Left lung (tissue), 10 donors: ENCODE data around the gene SPEM2. TPM values are rescaled to one million over a fixed set of nuclear protein-coding genes. Genes with fewer than 3 reads are reported as not detected.
A peak's percentile ranks its signal among the peaks of the same experiment; 100 is the strongest.

ENCODE experiments used
- ATAC-seq: fragments of 200-7000 bp; cut with Tn5 transposase; one replicate; pipeline ENCODE4 v1.9.1; 2020; ENCODE audit warnings: moderate library complexity
- DNase-seq, 4 donors: peaks; one replicate each; pipeline ENCODE4 v3.0.0-alpha.2; 2013 to 2020
- H3K27ac ChIP-seq, 2 donors: fragments of 200-600 bp; sonication (generic) in 1 of 2; one replicate each; pipeline versions ENCODE4 v1.5.0 to v1.8.0; 2020 to 2021
- H3K27me3 ChIP-seq, 2 donors: fragments of 200-600 bp; sonication (generic) in 1 of 2; one replicate each; pipeline versions ENCODE4 v1.5.0 to v1.8.0; 2020 to 2021
- H3K36me3 ChIP-seq, 2 donors: fragments of 200-600 bp; sonication (generic) in 1 of 2; one replicate each; pipeline versions ENCODE4 v1.5.0 to v1.8.0; 2020 to 2021
- H3K4me1 ChIP-seq, 2 donors: fragments of 200-600 bp; one replicate each; pipeline ENCODE4 v1.8.0; 2021
- H3K4me3 ChIP-seq, 2 donors: fragments of 200-600 bp; sonication (generic) in 1 of 2; one replicate each; pipeline versions ENCODE4 v1.5.0 to v1.8.0; 2020 to 2021; ENCODE audit warnings: mild to moderate bottlenecking in 1 of 2
- H3K9me3 ChIP-seq, 2 donors: fragments of 200-600 bp; sonication (generic) in 1 of 2; one replicate each; pipeline versions ENCODE4 v1.5.0 to v1.8.0; 2020 to 2021
- intact Hi-C, 2 donors: fragments of 100-400 bp; cut with DNase I; formaldehyde crosslinking; loops; one replicate each; pipeline versions ENCODE4 v1.11.2 to v1.14.2; 2022
- polyA plus RNA-seq, 6 donors: library from polyadenylated mRNA; unstranded; fragments of 120-200 nt; gene quantifications; one replicate each; pipeline ENCODE4 v1.2.1, GENCODE V29; 2013; ENCODE audit not compliant: insufficient read length in 6 of 6
- total RNA-seq, 2 donors: library from RNA; stranded (reverse); fragmentation: NEBNext Ultra II Directional; extraction: Animal tissue kit (Norgen Biotek cat#: 25700); gene quantifications; one replicate each; pipeline ENCODE4 v1.2.1, GENCODE V29; 2021
- TF ChIP-seq, protein P1 (sequence below), 2 donors: fragments of 200-600 bp; sonication (generic) in 1 of 2; IDR thresholded peaks; one replicate each; pipeline versions ENCODE4 v1.5.0 to v1.8.0; 2021; ENCODE audit warnings: antibody characterized with exemption in 2 of 2
- donor health status: DM: no; HTN: yes; CAD: no.
- donor health status: DM: no; HTN: no; CAD: no.

SPEM2 gene
- total and polyA plus RNA-seq, 8 donors, result not detected

DNA sequence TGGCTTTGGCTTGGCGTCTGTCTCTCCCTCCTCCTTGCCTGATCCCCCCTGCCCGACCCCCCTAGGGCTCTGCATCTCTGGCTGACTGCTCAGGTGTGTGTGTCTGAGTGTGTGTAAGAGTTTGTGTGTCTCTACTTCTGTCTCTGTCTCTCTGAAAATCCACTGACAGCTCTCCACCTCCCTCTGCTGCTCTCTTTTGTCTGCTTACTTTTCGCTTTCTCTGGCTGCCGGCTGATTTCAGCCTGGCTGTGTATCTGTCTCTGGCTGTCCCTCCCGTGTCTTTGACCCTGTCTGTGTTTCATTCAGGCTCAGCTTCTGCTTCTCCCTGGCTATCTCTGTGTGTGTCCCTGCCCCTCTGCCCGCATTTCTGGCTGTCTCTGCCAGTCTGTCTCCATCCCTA lies 9.1 kb upstream of the SPEM2 start:
- DNase-seq, result no peak

DNA sequence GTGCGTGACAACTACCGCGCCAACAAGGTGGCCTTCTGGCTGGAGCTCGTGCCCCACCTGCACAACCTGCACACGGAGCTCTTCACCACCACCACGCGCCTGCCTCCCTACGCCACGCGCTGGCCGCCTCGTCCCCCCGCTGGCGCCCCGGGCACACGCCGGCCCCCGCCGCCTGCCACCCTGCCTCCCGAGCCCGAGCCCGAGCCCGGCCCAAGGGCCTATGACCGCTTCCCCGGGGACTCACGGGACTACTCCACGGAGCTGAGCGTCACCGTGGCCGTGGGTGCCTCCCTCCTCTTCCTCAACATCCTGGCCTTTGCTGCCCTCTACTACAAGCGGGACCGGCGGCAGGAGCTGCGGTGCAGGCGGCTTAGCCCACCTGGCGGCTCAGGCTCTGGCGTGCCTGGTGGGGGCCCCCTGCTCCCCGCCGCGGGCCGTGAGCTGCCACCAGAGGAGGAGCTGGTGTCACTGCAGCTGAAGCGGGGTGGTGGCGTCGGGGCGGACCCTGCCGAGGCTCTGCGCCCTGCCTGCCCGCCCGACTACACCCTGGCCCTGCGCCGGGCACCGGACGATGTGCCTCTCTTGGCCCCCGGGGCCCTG lies 8.3 kb upstream of the SPEM2 start:
- DNase-seq, result no peak

More for the DNA sequence above, 9.1 kb upstream of the SPEM2 start:
- H3K9me3 ChIP-seq, result no peaks in the 10 kb centered on the region
- intact Hi-C loops, result no loop called here
- TF ChIP-seq, protein P1, sequence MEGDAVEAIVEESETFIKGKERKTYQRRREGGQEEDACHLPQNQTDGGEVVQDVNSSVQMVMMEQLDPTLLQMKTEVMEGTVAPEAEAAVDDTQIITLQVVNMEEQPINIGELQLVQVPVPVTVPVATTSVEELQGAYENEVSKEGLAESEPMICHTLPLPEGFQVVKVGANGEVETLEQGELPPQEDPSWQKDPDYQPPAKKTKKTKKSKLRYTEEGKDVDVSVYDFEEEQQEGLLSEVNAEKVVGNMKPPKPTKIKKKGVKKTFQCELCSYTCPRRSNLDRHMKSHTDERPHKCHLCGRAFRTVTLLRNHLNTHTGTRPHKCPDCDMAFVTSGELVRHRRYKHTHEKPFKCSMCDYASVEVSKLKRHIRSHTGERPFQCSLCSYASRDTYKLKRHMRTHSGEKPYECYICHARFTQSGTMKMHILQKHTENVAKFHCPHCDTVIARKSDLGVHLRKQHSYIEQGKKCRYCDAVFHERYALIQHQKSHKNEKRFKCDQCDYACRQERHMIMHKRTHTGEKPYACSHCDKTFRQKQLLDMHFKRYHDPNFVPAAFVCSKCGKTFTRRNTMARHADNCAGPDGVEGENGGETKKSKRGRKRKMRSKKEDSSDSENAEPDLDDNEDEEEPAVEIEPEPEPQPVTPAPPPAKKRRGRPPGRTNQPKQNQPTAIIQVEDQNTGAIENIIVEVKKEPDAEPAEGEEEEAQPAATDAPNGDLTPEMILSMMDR (IDR thresholded peaks at IDR 0.05), result no peak
- peaks cover 0 to 4% of the 10 kb centered on the region in 2 donors for H3K36me3 ChIP-seq
- no peaks in the 10 kb centered on the region for H3K4me1 ChIP-seq
- H3K27ac ChIP-seq, result no peak overlapping the region
- H3K4me3 ChIP-seq, result no peak overlapping the region
- no peaks in the 10 kb centered on the region for H3K27me3 ChIP-seq
- ATAC-seq, result no peak

DNA sequence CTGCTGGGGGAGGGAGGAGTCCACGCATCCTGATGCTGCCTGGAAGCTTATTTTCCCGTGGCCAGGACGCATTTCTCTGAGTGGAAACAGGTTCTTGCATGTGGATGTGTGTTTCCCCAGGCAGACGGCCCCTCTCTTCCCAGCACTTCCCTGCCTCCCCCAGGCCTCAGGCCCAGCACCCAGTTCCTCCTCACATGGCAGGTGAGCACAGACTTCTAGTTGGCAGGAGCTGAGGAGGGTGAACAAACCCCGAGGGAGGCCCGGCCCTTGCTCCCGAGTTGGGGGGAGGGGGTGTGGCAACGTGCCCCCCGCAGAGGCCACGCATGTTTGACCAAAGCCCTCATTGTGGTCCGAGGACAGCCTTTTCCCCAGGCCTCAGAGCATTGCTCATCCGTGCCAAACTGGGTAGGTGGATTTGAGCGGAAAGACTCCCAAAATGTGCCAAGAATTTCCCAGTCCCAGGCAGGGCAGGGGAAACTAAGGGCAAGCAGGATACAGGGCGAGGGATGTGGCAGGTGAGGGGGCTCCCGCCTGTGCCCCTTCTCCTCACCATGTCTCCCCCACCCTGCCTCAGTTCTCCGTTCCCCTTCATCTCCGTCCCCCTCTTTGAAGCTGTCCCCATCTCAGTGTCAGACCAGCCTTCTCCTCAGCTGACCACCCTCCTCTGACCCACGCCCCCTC lies 6.8 kb upstream of the SPEM2 start:
- no peaks in the 10 kb centered on the region for H3K4me1 ChIP-seq
- TF ChIP-seq, protein P1 (IDR thresholded peaks at IDR 0.05), result no peak
- intact Hi-C loops, result no loop called here
- no peak overlapping the region for H3K4me3 ChIP-seq
- DNase-seq (no peak), ATAC-seq (no peak)
- peaks cover 0 to 4% of the 10 kb centered on the region in 2 donors for H3K36me3 ChIP-seq
- no peaks in the 10 kb centered on the region for H3K9me3 ChIP-seq
- no peak overlapping the region for H3K27ac ChIP-seq
- H3K27me3 ChIP-seq, result no peaks in the 10 kb centered on the region

More for the DNA sequence above, 8.3 kb upstream of the SPEM2 start:
- Histone ChIP-seq H3K27ac (no peak overlapping the region), H3K4me3 (no peak overlapping the region), H3K9me3 (no peaks in the 10 kb centered on the region), H3K36me3 (peaks cover 0 to 4% of the 10 kb centered on the region in 2 donors), H3K4me1 (no peaks in the 10 kb centered on the region), H3K27me3 (no peaks in the 10 kb centered on the region)
- TF ChIP-seq, protein P1 (IDR thresholded peaks at IDR 0.05), result no peak
- intact Hi-C loops, result no loop called here
- no peak for ATAC-seq

DNA sequence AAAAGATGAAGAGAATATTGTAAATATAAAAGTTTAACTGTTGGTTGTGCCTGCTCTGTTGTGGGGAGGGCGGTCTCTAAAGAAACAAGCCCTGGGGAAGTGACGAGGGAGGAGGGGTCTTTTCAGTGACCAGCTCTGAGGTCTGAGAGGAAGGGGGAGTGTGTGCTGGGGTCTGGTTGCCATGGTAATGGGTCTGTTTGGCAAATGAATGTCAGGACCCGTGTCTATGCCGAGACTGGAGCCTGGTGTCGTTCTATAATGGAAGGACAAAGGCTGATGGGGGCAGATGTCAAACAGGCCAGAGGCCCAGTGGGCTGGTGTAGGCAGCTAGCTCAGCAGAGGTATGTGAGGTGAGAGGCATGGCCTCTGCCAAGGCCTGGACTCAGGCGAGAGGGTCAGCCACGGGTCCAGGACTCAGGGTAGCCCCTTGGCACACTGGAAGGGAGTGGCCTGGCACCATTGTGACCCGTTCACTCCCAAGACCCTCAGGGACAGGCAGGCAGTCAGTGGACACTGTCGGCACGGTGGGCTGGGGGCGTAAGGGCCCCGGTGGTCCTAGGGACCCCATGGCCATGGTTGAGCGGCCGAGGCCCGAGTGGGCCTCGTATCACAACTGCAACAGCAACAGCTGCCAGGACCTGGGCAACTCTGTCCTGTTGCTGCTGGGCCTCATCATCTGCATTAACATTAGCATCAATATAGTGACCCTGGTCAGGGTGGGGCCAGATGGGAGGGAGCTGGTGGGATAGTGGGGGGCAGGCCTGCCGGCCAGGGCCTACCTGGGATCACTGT lies 5.4 kb upstream of the SPEM2 start, which contains the start of gene SPEM1:
Gene SPEM1 (plus strand): TSS at position 506 of the 792 bp plus-strand sequence. CDS start 61 bp downstream, at position 567.
- H3K4me3 ChIP-seq, result no peak within 1 kb of the TSS
- DNase-seq (peak in 3 of 4 donors; percentile 30 to 77 (median 61)), ATAC-seq (no peak)
- no peaks in the 10 kb centered on the region for H3K9me3 ChIP-seq
- no peaks in the 10 kb centered on the region for H3K4me1 ChIP-seq
- no peak within 1 kb of the TSS for H3K27ac ChIP-seq
- no peaks in the 10 kb centered on the region for H3K27me3 ChIP-seq
- peaks cover 0 to 4% of the 10 kb centered on the region in 2 donors for H3K36me3 ChIP-seq
- intact Hi-C loops, result no loop called here
- TF ChIP-seq, protein P1 (IDR thresholded peaks at IDR 0.05), result no peak

DNA sequence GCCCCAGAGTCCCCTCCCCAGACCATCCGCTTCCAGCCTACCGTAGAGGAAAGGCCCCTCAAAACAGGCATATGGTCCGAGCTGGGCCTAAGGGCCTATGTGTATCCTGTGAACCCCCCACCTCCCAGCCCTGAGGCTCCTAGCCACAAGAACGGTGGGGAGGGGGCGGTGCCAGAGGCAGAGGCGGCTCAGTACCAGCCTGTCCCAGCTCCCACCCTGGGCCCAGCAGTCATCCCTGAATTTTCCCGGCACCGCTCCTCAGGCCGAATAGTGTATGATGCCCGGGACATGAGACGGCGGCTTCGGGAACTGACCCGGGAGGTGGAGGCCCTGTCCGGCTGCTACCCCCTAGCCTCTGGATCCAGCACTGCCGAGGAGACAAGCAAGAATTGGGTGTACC lies 4.2 kb upstream of the SPEM2 start:
- no peaks in the 10 kb centered on the region for H3K4me1 ChIP-seq
- intact Hi-C loops, result no loop called here
- H3K9me3 ChIP-seq, result no peaks in the 10 kb centered on the region
- DNase-seq, result peak in 1 of 4 donors; percentile 55
- H3K27me3 ChIP-seq, result no peaks in the 10 kb centered on the region
- ATAC-seq, result no peak
- no peak overlapping the region for H3K4me3 ChIP-seq
- no peak overlapping the region for H3K27ac ChIP-seq
- TF ChIP-seq, protein P1 (IDR thresholded peaks at IDR 0.05), result no peak
- peaks cover 0 to 4% of the 10 kb centered on the region in 2 donors for H3K36me3 ChIP-seq
